Breast epithelium (tissue), 4 donors: Measurements from ENCODE around the gene LSS. TPM values are rescaled to one million over a fixed set of nuclear protein-coding genes. Genes with fewer than 3 reads are reported as not detected.

Experiments
- DNase-seq, 2 donors: peaks; one replicate each; pipeline ENCODE4 v3.0.0-alpha.2; 2019; ENCODE audit warnings: low spot score in 2 of 2
- H3K27ac ChIP-seq, 2 donors: fragments of 200-600 bp; sonication (generic) in 1 of 2; one replicate each; pipeline ENCODE4 v1.5.1; 2016 to 2019; ENCODE audit warnings: mild to moderate bottlenecking in 1 of 2
- H3K27me3 ChIP-seq, 2 donors: fragments of 200-600 bp; sonication (generic) in 1 of 2; one replicate each; pipeline versions ENCODE4 v1.5.1 to v1.6.0; 2017 to 2019; ENCODE audit warnings: control low read depth in 1 of 2, mild to moderate bottlenecking in 1 of 2
- H3K36me3 ChIP-seq: fragments of 200-600 bp; one replicate; pipeline ENCODE4 v1.5.1; 2019
- H3K4me1 ChIP-seq, 2 donors: fragments of 200-600 bp; sonication (generic); one replicate each; pipeline ENCODE4 v1.5.1; 2016 to 2019; ENCODE audit warnings: control low read depth in 1 of 2
- H3K4me3 ChIP-seq, 3 donors: fragments of 200-600 bp; sonication (generic); 1 replicate in 2 of 3; 2 replicates in 1 of 3; pipeline ENCODE4 v1.5.1; 2016 to 2019; ENCODE audit warnings: mild to moderate bottlenecking in 3 of 3, moderate library complexity in 2 of 3
- H3K9me3 ChIP-seq, 2 donors: fragments of 200-600 bp; sonication (generic) in 1 of 2; one replicate each; pipeline ENCODE4 v1.5.1; 2016 to 2019; ENCODE audit warnings: control low read depth in 1 of 2
- POLR2A ChIP-seq: fragments of 450-650 bp; IDR thresholded peaks from one replicate; pipeline ENCODE4 v1.6.1; 2016; ENCODE audit warnings: antibody characterized with exemption, mild to moderate bottlenecking, moderate library complexity
- POLR2AphosphoS5 ChIP-seq, 3 donors: sonication (generic); formaldehyde crosslinking; IDR thresholded peaks; one replicate each; pipeline ENCODE4 v1.6.1; 2017; ENCODE audit warnings: antibody characterized with exemption in 3 of 3
- intact Hi-C: fragments of 100-400 bp; cut with DNase I; formaldehyde crosslinking; loops from one replicate; pipeline ENCODE4 v1.15.1; 2023; ENCODE audit warnings: low total_unique reads
- total RNA-seq, 3 donors: library from RNA; depleted of rRNA; stranded (reverse); fragments of >200 nt; gene quantifications; one replicate each; pipeline ENCODE4 v1.1.0, GENCODE V29; 2016
- TF ChIP-seq, protein P1 (sequence below), 3 donors: fragments of 450-650 bp; IDR thresholded peaks; one replicate each; pipeline ENCODE4 v1.5.1; 2016 to 2017; ENCODE audit warnings: antibody characterized with exemption in 3 of 3, mild to moderate bottlenecking in 3 of 3, moderate library complexity in 3 of 3

The LSS gene
- total RNA-seq, 3 donors from 2014 or later: 41.4 to 144 (median 56.4) TPM

GRCh38 chr21:46189959-46190490 lies 38.5 kb downstream of the LSS start:
- peak; percentile 16 to 49 for DNase-seq
- H3K27ac ChIP-seq: peak overlapping the region; percentile 87 to 92

GRCh38 chr21:46189213-46189958 lies 39.2 kb downstream of the LSS start:
- DNase-seq: peak; percentile 19 to 50
- peak overlapping the region; percentile 87 to 92 for H3K27ac ChIP-seq

More at GRCh38 chr21:46189959-46190490, 38.5 kb downstream of the LSS start:
- Histone ChIP-seq H3K27me3 (no peaks in the 10 kb centered on the region), H3K9me3 (no peaks in the 10 kb centered on the region), H3K36me3 (no peaks in the 10 kb centered on the region), H3K4me3 (no peak overlapping the region), H3K4me1 (peaks cover 13 to 17% of the 10 kb centered on the region in 2 donors)
- TF ChIP-seq POLR2A (no peak), POLR2AphosphoS5 (IDR thresholded peaks at IDR 0.05) (no peak)
- TF ChIP-seq, protein P1, sequence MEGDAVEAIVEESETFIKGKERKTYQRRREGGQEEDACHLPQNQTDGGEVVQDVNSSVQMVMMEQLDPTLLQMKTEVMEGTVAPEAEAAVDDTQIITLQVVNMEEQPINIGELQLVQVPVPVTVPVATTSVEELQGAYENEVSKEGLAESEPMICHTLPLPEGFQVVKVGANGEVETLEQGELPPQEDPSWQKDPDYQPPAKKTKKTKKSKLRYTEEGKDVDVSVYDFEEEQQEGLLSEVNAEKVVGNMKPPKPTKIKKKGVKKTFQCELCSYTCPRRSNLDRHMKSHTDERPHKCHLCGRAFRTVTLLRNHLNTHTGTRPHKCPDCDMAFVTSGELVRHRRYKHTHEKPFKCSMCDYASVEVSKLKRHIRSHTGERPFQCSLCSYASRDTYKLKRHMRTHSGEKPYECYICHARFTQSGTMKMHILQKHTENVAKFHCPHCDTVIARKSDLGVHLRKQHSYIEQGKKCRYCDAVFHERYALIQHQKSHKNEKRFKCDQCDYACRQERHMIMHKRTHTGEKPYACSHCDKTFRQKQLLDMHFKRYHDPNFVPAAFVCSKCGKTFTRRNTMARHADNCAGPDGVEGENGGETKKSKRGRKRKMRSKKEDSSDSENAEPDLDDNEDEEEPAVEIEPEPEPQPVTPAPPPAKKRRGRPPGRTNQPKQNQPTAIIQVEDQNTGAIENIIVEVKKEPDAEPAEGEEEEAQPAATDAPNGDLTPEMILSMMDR (IDR thresholded peaks at IDR 0.05): no peak
- intact Hi-C loops: no loop called here

GRCh38 chr21:46188226-46189212 lies 40.1 kb downstream of the LSS start:
- intact Hi-C loops: no loop called here
- Histone ChIP-seq H3K4me1 (peaks cover 13 to 17% of the 10 kb centered on the region in 2 donors), H3K9me3 (no peaks in the 10 kb centered on the region), H3K36me3 (no peaks in the 10 kb centered on the region), H3K27me3 (no peaks in the 10 kb centered on the region), H3K4me3 (no peak overlapping the region), H3K27ac (peak overlapping the region; percentile 87 to 92)
- peak; percentile 74 to 88 for DNase-seq
- TF ChIP-seq POLR2A (no peak), POLR2AphosphoS5 (IDR thresholded peaks at IDR 0.05) (peak; percentile 42 to 62 (median 60))

More at GRCh38 chr21:46189213-46189958, 39.2 kb downstream of the LSS start:
- peaks cover 13 to 17% of the 10 kb centered on the region in 2 donors for H3K4me1 ChIP-seq
- intact Hi-C loops: no loop called here
- TF ChIP-seq POLR2AphosphoS5 (IDR thresholded peaks at IDR 0.05): no peak
- TF ChIP-seq, protein P1 (IDR thresholded peaks at IDR 0.05): no peak
- no peak for TF ChIP-seq POLR2A
- no peaks in the 10 kb centered on the region for H3K36me3 ChIP-seq
- no peak overlapping the region for H3K4me3 ChIP-seq
- H3K9me3 ChIP-seq: no peaks in the 10 kb centered on the region
- H3K27me3 ChIP-seq: no peaks in the 10 kb centered on the region

DNA sequence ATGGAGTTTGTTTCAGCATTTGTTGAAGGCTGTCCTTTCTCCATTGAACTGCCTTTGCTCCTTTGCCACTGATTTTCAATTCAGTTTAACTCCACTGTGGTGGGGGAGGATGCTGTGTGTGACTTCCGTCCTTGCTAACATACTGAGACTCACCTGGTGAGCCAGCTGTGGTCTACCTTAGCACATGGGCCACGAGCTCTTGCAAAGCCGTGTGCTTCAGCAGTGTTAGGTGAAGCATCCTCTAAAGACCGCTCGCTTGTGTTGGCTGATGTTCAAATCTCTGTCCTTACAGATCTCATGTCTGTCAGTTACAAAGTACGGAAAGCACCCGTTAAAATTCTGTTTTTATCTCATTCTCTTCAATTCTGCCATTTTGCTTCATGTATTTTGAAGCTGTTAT lies 40.8 kb downstream of the LSS start:
- peak overlapping the region; percentile 87 to 92 for H3K27ac ChIP-seq
- H3K36me3 ChIP-seq: no peaks in the 10 kb centered on the region
- no peaks in the 10 kb centered on the region for H3K9me3 ChIP-seq
- DNase-seq: peak in 1 of 2 donors; percentile 17
- no peak overlapping the region for H3K4me3 ChIP-seq
- no peaks in the 10 kb centered on the region for H3K27me3 ChIP-seq
- TF ChIP-seq, protein P1 (IDR thresholded peaks at IDR 0.05): no peak
- TF ChIP-seq POLR2A: no peak
- no peak for TF ChIP-seq POLR2AphosphoS5 (IDR thresholded peaks at IDR 0.05)
- H3K4me1 ChIP-seq: peaks cover 13 to 17% of the 10 kb centered on the region in 2 donors
- intact Hi-C loops: no loop called here

DNA sequence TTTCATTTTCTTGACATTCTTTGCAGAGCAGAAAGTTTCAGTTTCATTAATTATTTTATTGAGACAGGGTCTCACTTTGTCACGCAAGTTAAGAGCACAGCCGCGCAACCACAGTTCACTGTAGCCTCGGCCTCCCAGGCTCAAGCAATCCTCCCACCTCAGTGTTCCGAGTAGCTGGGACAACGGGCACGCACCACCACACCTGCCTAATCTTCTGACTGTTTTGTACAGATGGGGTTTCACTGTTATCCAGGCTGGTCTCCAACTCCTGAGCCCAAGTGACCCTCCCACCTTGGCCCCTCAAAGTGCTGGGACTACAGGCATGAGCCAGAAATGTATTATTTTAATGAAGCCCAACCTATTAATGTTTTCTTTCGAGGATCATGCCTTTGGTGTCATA lies 41.3 kb downstream of the LSS start:
- Histone ChIP-seq H3K4me3 (no peak overlapping the region), H3K27me3 (no peaks in the 10 kb centered on the region), H3K27ac (peak overlapping the region; percentile 87 to 92), H3K9me3 (no peaks in the 10 kb centered on the region), H3K36me3 (no peaks in the 10 kb centered on the region), H3K4me1 (peaks cover 13 to 17% of the 10 kb centered on the region in 2 donors)
- no peak for TF ChIP-seq POLR2A
- TF ChIP-seq, protein P1 (IDR thresholded peaks at IDR 0.05): no peak
- TF ChIP-seq POLR2AphosphoS5 (IDR thresholded peaks at IDR 0.05): no peak
- intact Hi-C loops: no loop called here
- DNase-seq: peak in 1 of 2 donors; percentile 15
